ENCODE measurements around the gene TPRN.

DNA sequence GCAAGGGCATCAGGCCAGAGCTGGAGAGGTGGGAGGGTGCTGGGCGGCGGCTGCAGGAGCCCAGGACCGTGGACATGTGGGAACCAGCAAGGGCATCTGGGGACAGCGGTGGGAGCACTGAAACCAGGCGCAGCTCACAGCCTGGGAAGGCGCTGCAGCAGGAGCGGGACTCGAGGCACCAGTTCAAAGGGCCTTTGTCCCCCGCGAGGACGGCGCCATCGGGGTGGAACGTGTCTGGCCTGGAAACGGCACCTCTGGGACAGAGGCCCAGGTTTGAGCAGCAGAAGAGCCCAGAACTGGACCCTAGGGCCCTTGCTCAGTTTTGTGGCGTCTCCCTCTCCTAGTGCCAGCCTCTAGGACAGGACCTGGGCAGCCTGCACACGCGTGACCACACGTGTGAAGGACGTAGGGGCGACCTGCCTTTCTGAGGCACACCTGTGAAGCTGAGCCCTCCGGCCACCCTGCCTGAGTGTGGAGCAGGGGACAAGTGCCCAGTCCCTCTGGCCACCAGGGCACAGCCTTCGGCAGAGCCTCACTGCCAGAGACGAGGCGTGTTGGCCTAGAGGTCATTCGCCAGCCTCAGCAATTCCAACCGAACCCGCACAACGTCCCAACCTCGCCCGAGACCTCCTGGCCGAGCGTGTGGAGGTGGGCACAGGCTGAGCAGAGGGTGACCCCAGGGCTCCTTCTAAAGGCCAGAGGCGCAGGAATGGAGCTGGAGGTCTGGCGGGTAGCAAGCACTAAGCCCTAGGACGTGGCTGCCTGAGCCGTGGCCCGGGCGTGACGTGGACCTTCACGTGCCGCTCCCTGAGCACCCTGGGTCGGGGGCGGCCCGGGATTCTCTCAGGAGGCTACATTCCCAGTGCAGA lies 26.5 kb downstream of the TPRN start:
- no peak for TF ChIP-seq EZH2 (IDR thresholded peaks at IDR 0.05; ENCODE audit: low read depth, unreplicated experiment)
- no peak for TF ChIP-seq CREB1 (CRISPR knock-in tag; IDR thresholded peaks at IDR 0.05; ENCODE audit: low read depth)
- TF ChIP-seq JUNB (IDR thresholded peaks at IDR 0.05; ENCODE audit: unreplicated experiment): no peak
- TF ChIP-seq, protein P1, sequence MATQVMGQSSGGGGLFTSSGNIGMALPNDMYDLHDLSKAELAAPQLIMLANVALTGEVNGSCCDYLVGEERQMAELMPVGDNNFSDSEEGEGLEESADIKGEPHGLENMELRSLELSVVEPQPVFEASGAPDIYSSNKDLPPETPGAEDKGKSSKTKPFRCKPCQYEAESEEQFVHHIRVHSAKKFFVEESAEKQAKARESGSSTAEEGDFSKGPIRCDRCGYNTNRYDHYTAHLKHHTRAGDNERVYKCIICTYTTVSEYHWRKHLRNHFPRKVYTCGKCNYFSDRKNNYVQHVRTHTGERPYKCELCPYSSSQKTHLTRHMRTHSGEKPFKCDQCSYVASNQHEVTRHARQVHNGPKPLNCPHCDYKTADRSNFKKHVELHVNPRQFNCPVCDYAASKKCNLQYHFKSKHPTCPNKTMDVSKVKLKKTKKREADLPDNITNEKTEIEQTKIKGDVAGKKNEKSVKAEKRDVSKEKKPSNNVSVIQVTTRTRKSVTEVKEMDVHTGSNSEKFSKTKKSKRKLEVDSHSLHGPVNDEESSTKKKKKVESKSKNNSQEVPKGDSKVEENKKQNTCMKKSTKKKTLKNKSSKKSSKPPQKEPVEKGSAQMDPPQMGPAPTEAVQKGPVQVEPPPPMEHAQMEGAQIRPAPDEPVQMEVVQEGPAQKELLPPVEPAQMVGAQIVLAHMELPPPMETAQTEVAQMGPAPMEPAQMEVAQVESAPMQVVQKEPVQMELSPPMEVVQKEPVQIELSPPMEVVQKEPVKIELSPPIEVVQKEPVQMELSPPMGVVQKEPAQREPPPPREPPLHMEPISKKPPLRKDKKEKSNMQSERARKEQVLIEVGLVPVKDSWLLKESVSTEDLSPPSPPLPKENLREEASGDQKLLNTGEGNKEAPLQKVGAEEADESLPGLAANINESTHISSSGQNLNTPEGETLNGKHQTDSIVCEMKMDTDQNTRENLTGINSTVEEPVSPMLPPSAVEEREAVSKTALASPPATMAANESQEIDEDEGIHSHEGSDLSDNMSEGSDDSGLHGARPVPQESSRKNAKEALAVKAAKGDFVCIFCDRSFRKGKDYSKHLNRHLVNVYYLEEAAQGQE (IDR thresholded peaks at IDR 0.05; ENCODE audit: unreplicated experiment): no peak
- no peak for TF ChIP-seq POLR2AphosphoS5 (IDR thresholded peaks at IDR 0.05; ENCODE audit: low read depth)

All from GM23338 (cell line).